Cardiac muscle cell (in vitro differentiated cells and primary cell): Measurements from ENCODE around the gene PAH. TPM values are rescaled to one million over a fixed set of nuclear protein-coding genes. Genes with fewer than 3 reads are reported as not detected.

Experiments used
- DNase-seq, 2 donors: peaks; one replicate each; pipeline versions ENCODE4 v3.0.0 to v3.0.0-alpha.2; 2010 to 2017; ENCODE audit warnings: low read depth in 1 of 2, low spot score in 1 of 2
- H3K27ac ChIP-seq: fragments of 200-600 bp; sonication (generic); 2 replicates; pipeline ENCODE4 v1.5.1; 2016
- H3K27me3 ChIP-seq: fragments of 200-600 bp; sonication (generic); 2 replicates; pipeline ENCODE4 v1.6.0; 2016; ENCODE audit warnings: control low read depth
- H3K36me3 ChIP-seq: fragments of 200-600 bp; sonication (generic); 2 replicates; pipeline ENCODE4 v1.5.1; 2016; ENCODE audit warnings: control low read depth
- H3K4me1 ChIP-seq: fragments of 200-600 bp; sonication (generic); 2 replicates; pipeline ENCODE4 v1.8.1; 2017; ENCODE audit warnings: low read depth, mild to moderate bottlenecking, mixed run types
- H3K4me3 ChIP-seq: fragments of 200-600 bp; sonication (generic); 2 replicates; pipeline ENCODE4 v1.5.1; 2016; ENCODE audit warnings: mild to moderate bottlenecking
- H3K9me3 ChIP-seq: fragments of 200-600 bp; sonication (generic); 2 replicates; pipeline ENCODE4 v1.5.1; 2017; ENCODE audit warnings: low read depth, mild to moderate bottlenecking, control low read depth
- CTCF ChIP-seq: IDR thresholded peaks from 2 replicates; pipeline ENCODE4 v1.5.1; 2012; ENCODE audit warnings: low read depth, mild to moderate bottlenecking, low read length
- polyA plus RNA-seq: library from polyadenylated mRNA; unstranded; fragments of >200 nt; fragmentation: Nextera tagmentation; extraction: Ambion mirVana; gene quantifications from 2 replicates; pipeline ENCODE4 v1.2.1, GENCODE V29; 2016
- total RNA-seq: library from RNA; depleted of rRNA; stranded (reverse); fragments of >200 nt; gene quantifications from 2 replicates; pipeline ENCODE4 v1.2.3, GENCODE V29; 2016

The PAH gene
- total and polyA plus RNA-seq, 2 experiments from 2014 or later, result 0.18 TPM; not detected in 1

- Histone ChIP-seq H3K9me3 (no peaks in the 10 kb centered on the region), H3K27ac (no peak overlapping the region), H3K4me3 (no peak overlapping the region), H3K4me1 (no peaks in the 10 kb centered on the region), H3K36me3 (no peaks in the 10 kb centered on the region), H3K27me3 (peaks cover 81% of the 10 kb centered on the region)
- peak; percentile 59 to 60 for DNase-seq
- peak; percentile 89 for TF ChIP-seq CTCF
These were observed 31.9 kb upstream of the PAH start for GRCh38 chr12:102948941-102949352.

GRCh38 chr12:102946042-102946441 is 29.0 kb upstream of the PAH start:
- TF ChIP-seq CTCF, result no peak
- no peak for DNase-seq
- no peak overlapping the region for H3K4me3 ChIP-seq
- no peaks in the 10 kb centered on the region for H3K4me1 ChIP-seq
- H3K36me3 ChIP-seq, result no peaks in the 10 kb centered on the region
- no peaks in the 10 kb centered on the region for H3K9me3 ChIP-seq
- H3K27me3 ChIP-seq, result peaks cover 52% of the 10 kb centered on the region
- no peak overlapping the region for H3K27ac ChIP-seq

GRCh38 chr12:102939670-102940222 is 22.7 kb upstream of the PAH start:
- Histone ChIP-seq H3K27me3 (no peaks in the 10 kb centered on the region), H3K9me3 (no peaks in the 10 kb centered on the region), H3K36me3 (no peaks in the 10 kb centered on the region), H3K27ac (no peak overlapping the region), H3K4me3 (no peak overlapping the region), H3K4me1 (no peaks in the 10 kb centered on the region)
- DNase-seq, result no peak
- TF ChIP-seq CTCF, result no peak

GRCh38 chr12:102939059-102939458 is 22.0 kb upstream of the PAH start:
- no peak for TF ChIP-seq CTCF
- no peak overlapping the region for H3K4me3 ChIP-seq
- DNase-seq, result no peak
- H3K27me3 ChIP-seq, result no peaks in the 10 kb centered on the region
- H3K27ac ChIP-seq, result no peak overlapping the region
- no peaks in the 10 kb centered on the region for H3K4me1 ChIP-seq
- H3K9me3 ChIP-seq, result no peaks in the 10 kb centered on the region
- no peaks in the 10 kb centered on the region for H3K36me3 ChIP-seq

GRCh38 chr12:102933168-102933567 is 16.1 kb upstream of the PAH start:
- no peaks in the 10 kb centered on the region for H3K36me3 ChIP-seq
- TF ChIP-seq CTCF, result no peak
- H3K27ac ChIP-seq, result no peak overlapping the region
- no peaks in the 10 kb centered on the region for H3K4me1 ChIP-seq
- H3K4me3 ChIP-seq, result no peak overlapping the region
- H3K9me3 ChIP-seq, result no peaks in the 10 kb centered on the region
- DNase-seq, result no peak
- H3K27me3 ChIP-seq, result no peaks in the 10 kb centered on the region
